Measurements from ENCODE around the gene ITIH5.

- TF ChIP-seq CTCF (IDR thresholded peaks at IDR 0.05) (no peak), ZFX (IDR thresholded peaks at IDR 0.05; ENCODE audit: borderline replicate concordance) (no peak)
These were observed 4.2 kb downstream of the ITIH5 start for GRCh38 chr10:7662522-7662921.

All from 22Rv1 (cell line).